ENCODE data around the gene FLRT3.
A peak's percentile ranks its signal among the peaks of the same experiment; 100 is the strongest.

FLRT3 gene

DNA sequence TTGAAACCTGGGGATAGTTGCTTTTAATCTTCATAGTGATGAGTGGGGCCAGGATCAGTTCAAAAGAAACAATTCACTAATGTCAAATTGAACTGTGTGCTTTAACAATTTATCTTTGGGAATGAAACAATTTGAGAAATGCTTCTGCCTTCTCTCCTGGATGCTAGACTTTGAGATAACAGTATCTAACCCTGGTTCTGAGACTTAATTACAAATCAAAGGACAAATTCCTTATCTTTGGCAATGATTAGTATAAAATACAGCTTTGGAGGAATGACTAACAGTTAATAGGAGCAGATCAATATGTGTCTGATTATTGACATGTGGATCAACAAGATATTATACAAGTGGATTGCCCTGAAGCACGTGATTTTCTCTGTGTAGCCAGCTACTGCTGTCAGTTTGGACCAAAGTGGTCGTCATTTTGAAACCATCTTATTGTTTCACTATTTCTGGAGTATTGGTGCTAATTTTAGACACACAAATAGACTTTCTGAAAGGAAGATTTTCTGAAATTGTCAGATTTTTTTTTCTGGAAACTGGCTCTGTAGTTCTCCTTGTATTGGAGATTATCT, 6.2 kb upstream of the FLRT3 start:
- DNase-seq (ENCODE audit: extremely low read depth, low read depth): no peak
- no peak overlapping the region for H3K4me3 ChIP-seq (replicated peaks; ENCODE audit: low read depth, low read length)
- TF ChIP-seq, protein P1, sequence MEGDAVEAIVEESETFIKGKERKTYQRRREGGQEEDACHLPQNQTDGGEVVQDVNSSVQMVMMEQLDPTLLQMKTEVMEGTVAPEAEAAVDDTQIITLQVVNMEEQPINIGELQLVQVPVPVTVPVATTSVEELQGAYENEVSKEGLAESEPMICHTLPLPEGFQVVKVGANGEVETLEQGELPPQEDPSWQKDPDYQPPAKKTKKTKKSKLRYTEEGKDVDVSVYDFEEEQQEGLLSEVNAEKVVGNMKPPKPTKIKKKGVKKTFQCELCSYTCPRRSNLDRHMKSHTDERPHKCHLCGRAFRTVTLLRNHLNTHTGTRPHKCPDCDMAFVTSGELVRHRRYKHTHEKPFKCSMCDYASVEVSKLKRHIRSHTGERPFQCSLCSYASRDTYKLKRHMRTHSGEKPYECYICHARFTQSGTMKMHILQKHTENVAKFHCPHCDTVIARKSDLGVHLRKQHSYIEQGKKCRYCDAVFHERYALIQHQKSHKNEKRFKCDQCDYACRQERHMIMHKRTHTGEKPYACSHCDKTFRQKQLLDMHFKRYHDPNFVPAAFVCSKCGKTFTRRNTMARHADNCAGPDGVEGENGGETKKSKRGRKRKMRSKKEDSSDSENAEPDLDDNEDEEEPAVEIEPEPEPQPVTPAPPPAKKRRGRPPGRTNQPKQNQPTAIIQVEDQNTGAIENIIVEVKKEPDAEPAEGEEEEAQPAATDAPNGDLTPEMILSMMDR (IDR thresholded peaks at IDR 0.05; ENCODE audit: low read depth, low read length, missing control alignments): no peak

DNA sequence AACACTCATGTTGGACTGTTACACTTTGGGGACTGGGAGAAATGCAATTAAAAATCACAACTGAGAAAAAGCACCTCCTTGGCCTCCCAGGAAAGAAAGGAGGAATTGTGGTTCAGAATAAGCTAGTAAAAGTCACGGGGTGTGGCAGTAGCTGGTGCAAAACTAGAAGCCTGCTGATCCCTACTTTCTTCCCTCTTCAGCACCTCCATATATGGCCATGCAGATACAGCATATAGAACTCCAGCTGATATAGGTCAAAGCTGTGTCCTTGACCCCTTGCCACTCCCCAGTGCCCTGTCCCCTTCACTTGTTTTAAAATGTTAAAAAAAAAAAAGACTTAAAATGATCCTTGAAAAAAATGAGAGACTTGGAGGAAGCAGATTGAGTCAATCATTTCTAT, 5.5 kb upstream of the FLRT3 start:
- DNase-seq (ENCODE audit: extremely low read depth, low read depth): no peak
- TF ChIP-seq, protein P1 (IDR thresholded peaks at IDR 0.05; ENCODE audit: low read depth, low read length, missing control alignments): no peak

DNA sequence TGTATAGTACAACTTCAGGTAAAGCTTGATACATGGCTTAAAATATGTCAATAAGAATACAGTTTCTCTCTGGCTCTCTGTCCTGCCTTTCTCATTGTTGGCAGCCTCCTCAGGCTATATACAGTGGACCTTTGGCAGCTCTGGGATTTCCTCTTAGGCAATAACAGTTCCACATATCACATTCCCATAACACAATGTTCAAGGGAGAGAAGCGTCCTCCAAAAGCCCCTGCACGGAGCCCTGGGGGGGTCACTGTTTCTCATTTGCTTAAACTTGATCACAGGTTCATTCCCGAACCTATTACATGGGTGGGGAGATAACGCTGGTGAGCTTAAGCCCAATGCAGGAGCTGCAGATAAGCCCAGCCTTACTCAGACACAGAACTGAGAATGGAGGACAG, 4.4 kb upstream of the FLRT3 start:
- DNase-seq (ENCODE audit: extremely low read depth, low read depth): no peak
- H3K4me3 ChIP-seq (replicated peaks; ENCODE audit: low read depth, low read length): no peak overlapping the region
- TF ChIP-seq, protein P1 (IDR thresholded peaks at IDR 0.05; ENCODE audit: low read depth, low read length, missing control alignments): no peak

More for the DNA sequence above, 5.5 kb upstream of the FLRT3 start:
- no peak overlapping the region for H3K4me3 ChIP-seq (replicated peaks; ENCODE audit: low read depth, low read length)

DNA sequence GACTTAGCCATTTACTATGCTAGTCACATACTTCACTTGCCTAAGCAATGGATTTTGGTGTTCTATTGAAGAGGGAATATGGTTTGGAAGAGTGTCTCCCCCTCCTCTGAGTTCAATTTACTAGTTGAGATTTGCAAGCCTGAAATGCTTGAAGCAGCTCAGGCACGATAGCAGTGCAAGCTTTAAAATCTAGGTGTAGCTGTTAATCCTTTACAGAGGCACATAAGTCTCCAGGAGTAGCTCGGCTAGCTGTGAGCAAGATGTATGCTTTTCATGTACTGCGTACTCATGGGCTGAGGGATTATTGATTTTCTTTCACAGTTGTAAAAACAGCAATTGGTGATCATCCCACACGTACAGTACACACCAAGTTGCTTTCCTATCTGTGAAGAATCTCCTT, 726 bp downstream of the FLRT3 start:
- peak overlapping the region; percentile 42 for H3K4me3 ChIP-seq (replicated peaks; ENCODE audit: low read depth, low read length)
- TF ChIP-seq, protein P1 (IDR thresholded peaks at IDR 0.05; ENCODE audit: low read depth, low read length, missing control alignments): no peak
- DNase-seq (ENCODE audit: extremely low read depth, low read depth): no peak

DNA sequence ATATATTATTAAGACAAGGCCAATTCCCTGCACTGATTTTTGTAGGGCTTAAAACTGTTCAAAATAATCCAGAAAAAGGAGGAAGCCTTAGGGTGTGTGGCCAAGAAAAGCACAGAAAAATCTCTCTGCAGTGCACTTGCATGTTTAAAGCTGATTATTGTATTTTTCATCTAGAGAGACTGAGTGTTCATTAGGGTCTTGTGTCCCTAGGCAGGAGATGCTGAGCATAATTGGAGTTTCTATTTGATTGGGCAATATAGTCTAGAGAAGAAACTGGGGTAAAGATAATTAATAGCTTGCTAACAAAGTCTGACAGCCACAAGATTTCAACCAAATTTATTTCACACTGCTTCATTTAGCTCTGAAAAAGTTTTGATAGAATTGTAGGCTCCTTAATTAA, 2.4 kb downstream of the FLRT3 start:
- peak overlapping the region; percentile 42 for H3K4me3 ChIP-seq (replicated peaks; ENCODE audit: low read depth, low read length)
- TF ChIP-seq, protein P1 (IDR thresholded peaks at IDR 0.05; ENCODE audit: low read depth, low read length, missing control alignments): no peak
- no peak for DNase-seq (ENCODE audit: extremely low read depth, low read depth)

DNA sequence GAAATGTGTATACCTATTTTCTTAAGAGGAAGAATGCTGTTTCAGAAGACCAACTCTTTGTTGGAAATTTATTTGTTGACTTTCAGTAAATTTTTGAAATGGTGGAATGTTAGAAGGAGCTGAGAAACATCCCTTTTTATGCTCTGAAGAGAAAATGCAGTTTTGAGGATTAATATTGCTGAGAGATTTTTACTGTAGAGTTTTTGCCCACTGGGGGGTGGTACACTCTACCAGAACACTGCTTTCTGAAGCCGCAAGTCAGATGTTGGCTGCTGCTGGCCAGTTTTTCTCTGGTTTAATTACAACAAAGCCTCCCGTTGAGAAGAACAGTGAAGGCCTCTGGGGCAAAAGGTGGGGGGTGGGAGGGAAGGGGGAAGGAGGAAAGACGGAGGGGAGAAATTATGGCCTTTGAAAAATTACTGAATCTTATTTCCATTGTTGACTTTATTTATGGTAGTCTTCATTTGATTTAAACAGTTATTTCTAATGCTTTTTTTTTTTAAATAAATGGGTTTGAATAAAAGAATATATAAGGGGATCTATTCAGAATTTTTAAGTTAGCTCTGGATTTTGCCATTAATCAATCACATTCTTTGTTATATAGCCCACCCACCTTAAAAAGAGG, 3.0 kb downstream of the FLRT3 start:
- H3K4me3 ChIP-seq (replicated peaks; ENCODE audit: low read depth, low read length): peak overlapping the region; percentile 42; the same call in 1 of the 2 replicates
- peak; percentile 22 for DNase-seq (ENCODE audit: extremely low read depth, low read depth)
- TF ChIP-seq, protein P1 (IDR thresholded peaks at IDR 0.05; ENCODE audit: low read depth, low read length, missing control alignments): peak; percentile 44
